HG02938 (cell line): ENCODE data around the gene ARID5B.
"Not testable (repeated sequence)": the region's sequence is repeated elsewhere in the genome, so short reads cannot be mapped to it uniquely, and the experiment has no call there.

ENCODE experiments used
- ATAC-seq: cut with Tn5 transposase; IDR thresholded peaks from one replicate; pipeline ENCODE4 v1.9.1; 2021; ENCODE audit warnings: mild to moderate bottlenecking, moderate library complexity; ENCODE audit not compliant: unreplicated experiment

ARID5B gene

GRCh38 chr10:61964059-61964709 lies 62.7 kb downstream of the ARID5B start:
- ATAC-seq: no peak

- ATAC-seq: no peak
Observed at GRCh38 chr10:61964949-61965702, 63.6 kb downstream of the ARID5B start.

GRCh38 chr10:61965703-61966395 lies 64.3 kb downstream of the ARID5B start:
- no peak for ATAC-seq

GRCh38 chr10:61967298-61967697 lies 65.8 kb downstream of the ARID5B start:
- ATAC-seq: no peak

- ATAC-seq: no peak
Observed at GRCh38 chr10:61970182-61971002, 68.9 kb downstream of the ARID5B start.

GRCh38 chr10:61971003-61971325 lies 69.5 kb downstream of the ARID5B start:
- ATAC-seq: no peak

GRCh38 chr10:61973169-61973568 lies 71.7 kb downstream of the ARID5B start:
- ATAC-seq: no peak

GRCh38 chr10:61973906-61974305 lies 72.4 kb downstream of the ARID5B start:
- ATAC-seq: no peak

- peak; percentile 20 for ATAC-seq
Observed at GRCh38 chr10:61974601-61975390, 73.3 kb downstream of the ARID5B start.

GRCh38 chr10:61975391-61975932 lies 74.0 kb downstream of the ARID5B start:
- peak; percentile 92 for ATAC-seq

- ATAC-seq: not testable (repeated sequence)
Observed at GRCh38 chr10:61976951-61977721, 75.6 kb downstream of the ARID5B start.

GRCh38 chr10:61978965-61979364 lies 77.5 kb downstream of the ARID5B start:
- no peak for ATAC-seq

- ATAC-seq: no peak
Observed at GRCh38 chr10:61981460-61981859, 80.0 kb downstream of the ARID5B start.

- ATAC-seq: no peak
Observed at GRCh38 chr10:61983255-61983654, 81.8 kb downstream of the ARID5B start.

- no peak for ATAC-seq
Observed at GRCh38 chr10:61984803-61985418, 83.4 kb downstream of the ARID5B start.

- ATAC-seq: no peak
Observed at GRCh38 chr10:61985715-61986114, 84.2 kb downstream of the ARID5B start.

GRCh38 chr10:61986382-61986781 lies 84.9 kb downstream of the ARID5B start:
- no peak for ATAC-seq

GRCh38 chr10:61986788-61987492 lies 85.4 kb downstream of the ARID5B start:
- no peak for ATAC-seq
